GM12891 (cell line): Measurements from ENCODE around the gene ZSWIM2.

Experiments used
- POLR2A ChIP-seq: IDR thresholded peaks from 2 replicates; pipeline ENCODE4 v1.6.1; 2011; ENCODE audit warnings: low read depth, low read length, control low read depth
- POU2F2 ChIP-seq: IDR thresholded peaks from 2 replicates; pipeline ENCODE4 v1.6.1; 2011; ENCODE audit warnings: low read depth, mild to moderate bottlenecking, control low read depth, low read length, moderate library complexity

- TF ChIP-seq POU2F2 (no peak), POLR2A (no peak)
Observed at GRCh38 chr2:186879312-186879711, 30.3 kb upstream of the ZSWIM2 start.
